Measurements from ENCODE around the gene PCSK2.

GRCh38 chr20:17444091-17444490 lies 217.3 kb downstream of the PCSK2 start:
- TF ChIP-seq CTCF (conservative IDR thresholded peaks at IDR 0.05) (no peak), ZFX (IDR thresholded peaks at IDR 0.05) (no peak)
